ENCODE measurements around the gene ANAPC13.

The ANAPC13 gene

DNA sequence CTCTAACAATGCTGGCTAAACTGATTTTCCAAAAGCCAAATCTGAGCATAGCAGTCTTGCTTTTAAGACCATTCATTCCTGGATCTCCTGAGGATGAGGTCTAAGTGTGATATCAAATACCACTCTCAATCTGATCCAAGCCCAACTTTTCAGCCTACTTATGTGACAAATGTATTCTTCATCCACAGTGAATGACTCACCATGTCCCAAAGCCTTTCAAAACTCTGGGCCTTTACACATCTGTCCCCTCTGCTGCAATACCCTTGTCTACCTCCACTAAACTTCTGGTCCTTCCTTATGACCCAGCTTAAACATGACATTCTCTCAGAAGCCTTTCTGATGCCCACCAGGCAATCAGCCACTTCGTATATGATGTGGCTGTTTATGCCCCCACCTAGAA lies 4.6 kb downstream of the ANAPC13 start:
- no peak for DNase-seq

DNA sequence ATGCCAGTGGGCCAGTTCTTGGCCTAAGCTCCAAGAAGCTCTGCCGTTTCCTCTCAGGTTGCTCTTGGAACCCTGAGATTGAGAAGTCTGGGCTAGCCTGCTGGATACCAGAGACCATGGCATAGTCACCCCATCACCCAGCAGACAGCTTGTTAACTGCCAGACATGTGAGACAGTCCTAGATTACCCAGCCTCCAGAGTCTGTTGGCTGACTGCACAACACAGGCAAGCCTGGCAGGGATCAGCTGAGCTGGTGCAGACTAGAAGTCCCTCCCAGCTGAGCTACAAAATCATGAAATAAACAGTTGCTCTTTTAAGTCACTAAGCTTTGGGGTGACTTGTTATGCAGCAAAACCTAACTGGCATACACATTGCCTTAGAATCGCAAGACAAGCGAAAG lies 5.2 kb downstream of the ANAPC13 start:
- no peak for DNase-seq

DNA sequence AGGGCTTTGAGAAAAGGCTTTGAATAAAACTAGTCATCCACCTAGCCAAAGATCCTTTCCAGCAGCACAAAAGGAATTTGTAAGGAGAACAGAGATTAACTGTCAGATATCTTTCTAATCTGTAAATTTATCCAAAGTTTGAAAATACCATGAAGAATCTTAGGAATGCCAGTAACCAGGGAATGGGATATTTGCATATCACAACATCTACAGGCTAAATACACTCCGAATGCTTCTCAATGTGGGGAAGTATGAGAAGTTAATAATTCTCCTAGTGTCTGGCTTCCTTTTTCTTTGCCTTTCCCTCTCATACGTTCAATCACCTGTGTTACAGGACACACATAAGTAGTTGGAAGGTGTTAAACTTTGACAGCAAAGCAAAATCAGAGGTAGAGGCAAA lies 7.8 kb downstream of the ANAPC13 start:
- no peak for DNase-seq

DNA sequence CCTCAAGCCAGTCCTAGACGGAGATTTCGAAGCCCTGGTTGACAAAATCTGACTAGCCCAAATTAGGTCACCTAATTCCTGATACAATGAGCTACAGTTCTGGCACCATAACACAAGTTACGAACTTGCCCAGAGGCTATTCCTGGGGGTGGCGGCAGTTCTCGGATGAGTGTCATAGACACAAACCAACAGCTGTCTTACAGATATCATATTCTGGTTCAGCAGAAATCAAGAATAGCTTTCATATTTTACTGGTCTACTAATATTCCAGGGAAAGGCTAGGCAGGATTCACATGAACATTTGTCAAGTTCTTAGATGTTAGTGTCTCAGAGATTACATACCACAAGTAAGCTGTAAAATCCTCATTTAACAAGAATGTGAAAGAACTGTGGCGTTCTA lies 8.8 kb downstream of the ANAPC13 start:
- DNase-seq, result no peak

DNA sequence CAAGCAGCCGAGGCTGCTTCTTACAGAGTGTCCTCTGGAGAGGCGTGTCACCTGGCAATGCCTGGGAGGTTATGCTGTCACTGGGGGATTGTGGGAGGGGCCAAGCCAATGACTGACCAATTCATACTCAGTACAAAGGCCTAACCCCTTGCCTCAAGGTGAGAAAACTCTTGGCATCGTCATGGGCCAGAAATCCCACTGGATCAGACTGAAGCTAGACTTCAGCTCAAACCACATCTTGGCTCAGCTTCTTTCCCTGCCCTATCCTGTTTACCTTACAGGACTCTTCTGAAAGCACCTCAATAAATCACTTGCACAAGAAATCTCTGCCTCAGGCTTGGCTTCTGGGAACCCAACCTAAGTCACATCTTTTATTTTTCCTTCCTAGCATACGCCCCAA lies 9.5 kb downstream of the ANAPC13 start:
- DNase-seq, result no peak

DNA sequence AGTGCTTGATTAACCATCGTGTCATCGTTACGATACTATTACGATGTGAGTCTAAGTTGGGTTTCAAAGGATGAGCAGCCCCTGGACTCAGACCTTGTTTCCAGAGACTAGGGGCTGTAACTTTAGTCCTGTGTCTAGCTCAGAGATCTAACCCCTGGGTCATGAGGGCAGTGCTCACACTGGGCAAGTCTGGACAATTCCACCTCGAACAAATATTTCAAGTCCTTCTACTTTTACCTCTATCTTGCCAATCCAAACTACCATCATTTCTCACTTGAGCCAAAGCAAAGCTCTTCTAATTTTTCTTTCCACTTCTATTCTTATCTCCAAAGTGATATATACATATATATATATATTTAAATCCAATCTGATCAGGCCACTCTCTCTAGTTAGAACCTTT lies 10.8 kb downstream of the ANAPC13 start:
- no peak for DNase-seq

DNA sequence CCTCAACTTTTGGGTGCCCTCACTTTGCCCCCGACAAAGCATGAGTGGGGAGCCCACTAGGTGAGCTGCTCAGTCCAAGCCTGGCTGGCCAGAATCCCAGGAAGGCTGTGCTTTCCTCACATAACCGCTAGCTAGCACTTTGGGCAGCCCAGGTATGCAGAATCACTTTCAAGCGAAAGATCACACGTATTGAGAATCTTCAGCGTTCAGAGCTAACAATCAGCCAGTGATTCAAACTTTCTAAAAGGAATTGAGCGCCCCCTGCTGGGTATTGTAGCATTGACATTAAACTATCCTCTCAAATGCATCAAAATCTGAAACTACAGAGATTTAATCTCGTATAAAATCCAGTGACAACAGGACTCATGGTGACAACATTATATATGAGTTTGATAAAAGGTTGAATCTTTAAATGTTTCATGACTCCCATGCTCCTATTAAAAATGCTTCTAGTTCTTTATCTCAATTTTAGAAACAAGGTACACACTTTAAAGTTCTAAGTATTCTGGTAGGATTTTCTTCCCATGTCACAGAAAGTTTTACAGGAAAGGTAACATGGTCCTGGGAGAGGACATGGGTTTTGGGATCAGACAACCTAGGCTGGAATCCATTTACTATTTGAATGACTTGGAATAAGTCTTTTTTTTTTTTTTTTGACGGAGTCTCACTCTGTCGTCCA lies 11.8 kb downstream of the ANAPC13 start:
- peak; percentile 31 for DNase-seq

DNA sequence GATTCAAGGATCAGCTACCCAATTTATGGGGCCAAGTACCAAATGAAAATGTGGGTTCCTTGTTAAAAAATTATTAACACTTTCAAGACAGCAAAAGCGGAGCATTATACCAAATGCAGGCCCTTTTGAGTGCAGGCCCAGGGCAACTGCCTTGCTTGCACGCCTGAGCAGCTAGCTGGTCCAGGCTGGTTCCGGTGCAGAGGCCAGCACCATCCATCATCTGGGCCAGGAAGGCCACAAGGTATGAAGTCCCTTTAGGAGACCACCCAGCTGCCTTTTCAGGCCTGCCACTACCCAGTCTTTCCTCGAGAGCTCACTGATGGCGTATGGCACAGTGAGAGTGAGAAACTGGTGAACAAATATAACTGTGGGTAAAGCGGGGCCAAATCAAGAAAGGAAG lies 13.0 kb downstream of the ANAPC13 start:
- DNase-seq, result no peak

DNA sequence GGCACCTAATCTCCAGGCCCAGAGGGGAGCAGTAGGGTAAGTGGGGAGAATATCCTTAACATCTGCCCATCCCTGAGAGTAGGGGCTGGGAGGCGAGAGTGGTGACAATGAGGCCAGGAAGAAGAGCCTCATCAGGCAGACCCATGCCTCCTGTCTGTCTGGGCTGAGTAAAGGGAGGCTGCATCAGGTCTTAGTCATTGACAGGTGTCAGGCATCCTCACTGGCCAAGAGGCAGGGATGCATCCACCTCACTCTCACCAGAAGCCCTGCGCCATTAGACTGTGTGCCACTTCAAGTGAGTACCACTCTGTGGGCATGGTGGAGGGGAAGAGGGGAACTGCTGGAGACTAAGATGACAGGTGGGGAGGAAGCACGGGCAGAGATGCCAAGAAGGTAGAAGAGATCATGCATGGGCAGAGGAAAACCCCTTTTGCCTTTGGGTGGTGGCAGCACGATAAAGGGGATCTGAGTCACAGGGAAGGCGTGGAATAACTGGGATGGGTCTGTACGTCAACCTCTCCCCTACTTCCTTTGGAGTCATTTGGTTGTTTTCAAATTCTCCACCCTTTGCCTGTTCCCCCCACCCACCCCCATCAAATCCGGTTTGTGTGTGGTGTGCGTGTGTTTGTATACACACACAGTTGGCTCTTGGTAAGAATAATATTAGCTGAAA lies 14.1 kb downstream of the ANAPC13 start:
- no peak for DNase-seq

DNA sequence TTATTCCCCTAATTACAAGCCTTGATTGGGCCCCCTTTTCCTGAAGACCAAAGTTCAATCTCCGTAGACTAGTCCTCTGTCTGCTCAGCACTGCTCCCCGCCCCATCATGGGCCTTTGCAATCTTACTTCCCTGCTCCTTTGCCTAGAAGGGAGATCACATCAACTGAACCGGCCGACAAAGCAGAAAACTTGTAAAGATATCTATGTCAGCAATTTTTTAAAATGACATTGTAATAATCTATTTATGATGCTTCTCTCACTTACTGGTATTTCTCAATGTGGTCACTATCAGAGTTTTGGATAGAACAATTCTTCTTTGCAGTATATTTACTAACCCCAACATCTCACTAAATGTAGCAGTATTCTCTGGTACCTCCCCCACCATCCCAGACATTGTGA lies 17.3 kb downstream of the ANAPC13 start:
- DNase-seq, result no peak

DNA sequence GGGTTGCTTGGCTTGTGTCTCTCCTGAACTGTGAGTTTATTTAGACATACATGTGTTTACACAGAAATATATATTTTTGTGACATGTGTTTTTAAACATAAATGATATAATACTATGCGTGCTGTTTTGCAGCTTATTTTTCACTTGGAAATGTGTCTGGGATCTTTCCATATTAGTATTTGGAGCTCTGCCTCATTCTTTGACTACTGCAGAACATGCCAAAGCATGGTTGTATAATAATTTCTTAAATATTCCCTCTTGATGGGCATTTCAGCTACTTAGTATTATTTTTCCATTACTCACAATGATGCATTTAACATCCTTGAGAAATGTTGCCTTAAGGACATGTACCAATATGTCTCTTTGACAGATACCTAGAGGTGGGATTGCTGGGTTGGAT lies 19.5 kb downstream of the ANAPC13 start:
- no peak for DNase-seq

DNA sequence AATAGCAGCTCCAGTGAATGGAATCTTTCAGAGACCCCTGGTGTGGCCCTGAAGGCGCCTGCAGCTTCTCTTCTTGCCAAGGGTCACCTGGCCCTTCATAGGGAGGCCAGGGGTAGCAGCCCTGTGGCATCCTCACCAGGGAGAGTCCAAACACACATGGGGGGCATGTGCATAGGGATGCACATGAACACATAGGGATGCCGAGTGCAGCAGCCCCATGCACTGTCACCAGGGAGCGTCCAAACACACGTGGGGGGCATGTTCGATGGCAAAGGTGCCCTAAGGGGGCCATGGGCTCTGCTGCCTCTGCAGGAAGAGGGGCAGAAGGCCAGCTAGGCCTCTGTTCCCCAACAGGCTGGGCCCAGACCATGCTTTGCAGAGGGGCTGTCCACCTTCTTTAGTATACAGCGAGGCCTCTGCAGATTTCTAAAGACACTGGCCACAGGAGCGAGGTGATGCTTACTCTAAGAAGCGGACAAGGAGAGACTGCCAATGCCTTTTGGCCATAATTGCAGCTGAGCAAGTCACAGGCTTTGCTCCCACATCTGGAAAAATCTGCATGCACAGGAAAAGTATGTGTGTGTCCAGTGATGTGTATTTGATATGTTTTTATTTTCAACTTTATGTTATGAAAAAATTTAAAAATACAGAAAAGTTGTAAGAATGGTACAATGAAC lies 21.0 kb downstream of the ANAPC13 start:
- DNase-seq, result no peak

DNA sequence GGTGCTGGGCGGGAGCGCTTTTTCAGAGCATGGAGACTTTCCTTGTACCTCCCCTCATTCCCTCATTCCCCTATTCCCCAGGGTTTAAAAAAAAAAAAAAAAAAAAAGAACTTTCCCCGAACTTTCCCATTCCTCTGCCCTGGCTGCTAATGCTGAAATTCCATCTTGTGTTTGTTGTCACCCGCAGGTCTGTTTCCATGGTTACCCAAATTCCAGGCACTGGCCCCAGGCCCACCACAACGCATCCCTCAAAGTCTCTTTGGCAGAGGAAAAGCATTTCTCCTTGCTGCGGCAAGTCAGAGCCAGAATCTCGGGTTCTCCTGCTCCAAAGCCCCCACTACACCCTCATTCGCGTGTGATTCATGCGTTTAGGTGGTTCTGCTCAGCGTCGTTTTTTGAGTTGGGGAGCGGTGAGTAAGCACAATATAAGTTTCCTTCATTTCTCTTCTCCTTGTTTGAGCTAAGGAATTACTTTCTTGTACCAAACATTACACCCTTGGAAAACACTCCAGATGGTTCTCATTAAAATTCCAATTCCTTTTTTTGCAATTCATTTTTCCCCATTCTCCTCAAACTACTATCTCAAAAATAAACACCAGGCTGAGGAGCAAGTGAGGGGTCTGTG lies 21.6 kb downstream of the ANAPC13 start:
- DNase-seq, result peak; percentile 81

DNA sequence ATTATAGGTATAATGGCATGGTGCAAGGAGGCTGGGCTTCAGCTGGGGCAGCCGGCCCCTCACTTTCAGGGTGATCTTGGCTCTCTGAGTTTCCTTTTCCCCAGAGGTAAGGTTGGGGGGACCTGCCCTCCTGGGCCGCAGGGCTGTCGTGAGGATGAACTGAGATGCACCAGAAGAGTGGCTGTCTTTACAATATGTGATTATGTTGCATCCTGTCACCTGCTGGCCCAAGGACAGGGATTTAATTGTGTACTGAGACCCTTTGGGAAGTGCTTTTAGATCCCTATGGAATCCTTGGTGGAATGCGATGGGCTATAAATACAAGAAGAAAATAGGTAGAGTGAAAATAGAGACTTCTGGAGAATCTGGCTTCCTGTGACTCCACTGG lies 22.1 kb downstream of the ANAPC13 start:
- DNase-seq, result no peak

DNA sequence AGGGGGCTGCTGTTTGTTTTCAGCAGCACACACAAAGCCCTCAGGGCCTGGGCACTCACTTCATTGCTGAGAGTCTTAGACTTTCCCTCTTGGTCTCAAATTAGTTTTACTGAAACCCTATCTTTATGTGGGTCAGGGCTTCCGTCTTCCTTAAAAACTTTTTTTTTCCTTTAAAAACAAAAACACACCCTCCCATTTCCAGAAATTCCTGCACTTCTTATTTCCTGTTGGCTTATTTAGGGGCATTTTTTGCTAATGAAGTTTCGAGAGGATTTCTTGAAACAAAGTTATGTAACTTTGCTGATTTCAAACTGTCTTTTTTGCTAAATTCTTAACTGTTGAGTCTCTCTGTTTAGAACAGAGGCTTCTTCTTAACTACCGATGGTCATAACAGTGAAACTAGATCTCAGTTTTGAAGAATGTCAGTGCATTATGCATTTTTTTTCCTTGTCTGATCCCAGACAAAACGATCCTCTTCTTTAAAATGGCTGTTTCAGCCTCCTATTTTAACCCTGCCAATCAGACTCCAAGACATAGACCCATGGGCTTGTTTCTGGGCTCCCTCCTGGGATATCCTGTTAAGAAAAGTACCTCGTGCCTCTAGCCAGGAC lies 23.3 kb downstream of the ANAPC13 start:
- DNase-seq, result no peak

DNA sequence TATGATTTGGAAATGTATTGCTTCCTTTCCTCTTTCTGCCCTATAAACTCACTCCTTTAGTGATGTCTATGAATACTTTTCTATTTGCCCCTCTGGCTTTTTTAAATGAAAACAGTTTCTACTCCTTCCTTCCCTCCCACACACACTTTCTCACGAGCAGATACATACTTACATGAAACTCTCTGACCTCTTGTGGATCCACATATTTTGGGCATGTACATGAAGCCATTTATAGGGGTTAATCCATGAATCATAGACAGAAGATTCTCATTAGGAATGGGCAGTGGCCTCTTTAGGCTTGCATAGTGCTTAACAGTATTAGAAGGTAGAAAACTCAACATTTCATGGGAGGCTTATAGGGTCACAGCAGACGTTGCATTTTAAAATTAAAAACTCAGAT lies 24.8 kb downstream of the ANAPC13 start:
- DNase-seq, result no peak

DNA sequence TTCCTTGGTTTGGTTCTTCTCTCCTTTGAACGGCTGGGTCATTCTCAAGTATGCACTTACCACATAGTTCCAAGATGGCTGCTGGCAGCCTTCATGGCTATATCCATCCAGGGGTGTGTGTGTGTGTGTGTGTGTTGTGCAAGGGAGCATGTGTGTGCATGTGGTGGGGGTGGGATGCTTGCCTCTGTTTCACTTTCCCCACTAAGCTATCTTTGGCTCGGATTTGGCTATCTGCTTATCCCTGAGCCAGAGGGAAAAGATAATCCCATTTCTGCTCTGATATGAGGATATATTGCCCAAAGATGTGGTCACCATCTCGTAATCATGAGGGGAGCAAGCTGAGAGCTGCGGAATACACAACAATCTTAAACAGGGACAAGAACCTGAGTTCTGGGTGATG lies 26.2 kb downstream of the ANAPC13 start:
- no peak for DNase-seq

DNA sequence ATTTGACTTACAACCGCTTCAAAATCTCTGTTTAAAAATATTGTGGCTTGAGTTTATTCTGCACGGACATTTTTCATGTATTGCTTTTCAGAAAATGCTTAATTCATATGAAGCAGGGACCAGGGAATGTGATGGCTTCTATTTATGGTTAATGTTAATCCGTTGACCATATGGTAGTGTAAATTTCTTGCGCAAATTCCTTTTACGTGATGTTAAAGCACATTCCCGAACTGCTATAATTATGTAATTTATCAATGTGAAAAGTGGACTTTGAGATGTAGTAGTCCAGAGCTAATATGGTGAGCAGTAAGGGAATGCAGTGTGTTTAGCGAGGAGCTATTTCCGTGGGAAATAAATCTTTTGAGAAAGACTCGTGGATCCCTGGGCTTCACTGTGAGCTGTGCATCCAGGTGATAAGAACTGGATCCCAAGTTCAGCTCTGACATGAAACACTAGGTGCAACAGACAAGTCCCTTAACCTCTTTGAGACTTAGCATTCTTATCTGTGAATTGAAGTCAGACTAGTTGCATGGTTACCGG lies 27.3 kb downstream of the ANAPC13 start:
- no peak for DNase-seq

DNA sequence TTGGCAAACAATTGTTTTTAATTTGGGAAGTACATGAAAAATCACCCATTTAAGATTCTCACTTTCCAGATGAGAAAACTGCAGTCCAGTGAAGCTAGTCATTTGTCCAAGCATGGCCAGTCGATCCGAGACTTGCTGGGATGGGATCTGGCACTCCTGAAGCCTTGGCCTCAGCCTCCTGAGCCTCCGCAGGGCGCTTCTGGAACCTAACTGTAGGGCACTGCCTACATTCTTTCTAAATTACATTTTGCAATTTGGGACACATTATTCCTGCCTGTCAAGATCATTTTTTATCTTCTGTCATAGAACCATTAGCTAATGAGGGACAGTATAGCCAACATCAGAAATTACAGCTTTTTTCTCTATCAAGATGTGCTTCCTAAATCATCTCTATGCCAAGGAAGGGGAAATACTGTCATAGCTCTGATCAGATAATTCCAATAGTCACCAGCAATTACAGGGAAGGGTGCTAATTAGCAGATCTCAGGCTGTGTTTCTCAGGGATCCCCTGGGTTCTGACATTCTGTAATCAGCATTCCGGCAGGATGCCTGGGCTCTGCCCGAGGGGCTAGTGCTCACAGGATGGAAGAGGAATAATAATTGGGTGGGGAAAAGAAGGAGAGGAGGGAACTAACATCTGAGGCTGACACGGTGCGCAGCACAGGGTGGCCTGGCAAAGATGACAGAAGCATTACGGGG lies 28.3 kb downstream of the ANAPC13 start:
- DNase-seq, result no peak

DNA sequence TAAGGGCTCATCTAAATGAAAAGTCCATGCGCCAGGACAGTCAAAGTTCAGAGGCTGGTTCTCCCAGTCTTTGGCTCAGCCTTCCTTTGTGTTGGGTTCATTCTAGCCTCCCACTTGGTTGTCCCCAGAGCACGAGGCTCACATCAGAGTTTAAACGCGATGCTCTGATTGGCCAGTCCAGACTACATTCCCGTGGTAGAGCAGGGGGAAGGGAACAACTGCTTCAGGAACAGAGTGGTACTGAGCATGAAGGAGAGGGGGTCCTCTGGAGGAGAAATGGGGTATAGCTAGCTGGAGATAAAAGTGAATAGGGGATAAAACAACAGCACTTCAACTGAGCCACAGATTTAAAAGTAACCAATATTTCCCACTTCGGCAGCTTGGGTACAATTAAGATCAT lies 32.2 kb downstream of the ANAPC13 start:
- DNase-seq, result no peak

DNA sequence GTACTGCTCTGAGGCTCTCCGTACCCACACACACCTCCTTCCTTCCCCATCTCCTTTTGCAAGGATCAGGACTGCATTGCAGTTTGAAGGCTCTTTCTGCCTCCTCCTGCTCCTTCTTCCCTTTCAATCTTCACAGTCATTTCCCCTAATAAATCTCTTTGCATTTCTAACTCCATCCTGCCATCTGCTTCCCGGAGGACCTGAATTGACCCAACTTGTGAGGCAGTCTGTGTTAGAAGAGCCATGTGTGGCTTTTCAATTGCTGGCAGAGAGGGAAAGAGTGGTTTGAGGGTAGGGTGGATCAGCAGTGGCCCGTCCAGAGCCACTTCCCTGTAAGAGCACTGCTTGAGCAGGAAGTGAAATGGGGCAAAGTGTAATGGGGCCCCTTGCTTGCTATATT lies 35.8 kb downstream of the ANAPC13 start:
- DNase-seq, result no peak

DNA sequence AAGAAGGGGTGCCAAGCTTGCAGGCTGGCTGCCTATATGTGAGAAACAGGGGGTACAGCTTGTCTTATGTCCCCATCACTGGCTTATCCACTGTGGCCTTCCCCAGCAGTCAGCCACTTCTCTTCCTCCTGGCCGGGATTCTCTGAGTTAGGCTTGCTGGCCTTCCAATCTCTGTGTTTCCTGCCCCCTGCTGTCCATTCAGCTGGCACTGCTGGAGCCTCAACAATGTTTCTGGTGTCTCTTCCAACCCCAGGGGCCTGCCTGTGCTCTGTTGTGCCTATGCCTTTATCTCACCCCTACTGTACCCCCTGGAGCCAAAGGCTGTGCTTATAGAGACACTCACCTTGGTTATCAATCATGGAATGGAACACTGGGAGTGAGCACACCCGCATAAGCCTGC lies 36.5 kb downstream of the ANAPC13 start:
- DNase-seq, result peak; percentile 7

DNA sequence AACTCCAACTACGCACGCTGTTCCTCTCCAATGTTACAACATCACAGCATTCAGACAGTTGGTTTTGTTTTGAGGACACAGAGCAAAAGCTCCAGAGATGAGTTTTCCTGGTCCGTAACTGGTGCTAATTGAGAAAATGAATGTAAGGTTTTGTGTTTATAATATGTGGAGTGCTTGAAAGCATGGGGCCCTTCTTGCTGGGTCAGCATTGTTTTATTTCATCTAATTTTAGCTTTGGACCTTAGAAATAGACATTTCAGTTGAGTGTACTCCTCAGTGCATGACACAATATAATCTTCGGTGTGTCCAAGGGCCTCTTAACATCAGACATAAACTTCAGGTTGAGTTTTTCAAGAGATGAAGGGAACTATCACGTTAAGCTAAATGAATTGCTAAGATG lies 37.1 kb downstream of the ANAPC13 start:
- no peak for DNase-seq

Measured in NCI-H446 treated with DMSO at 0.1 percent for 48 hours (cell line).